ENCODE measurements around the gene NEK6.

GRCh38 chr9:124313940-124314339, 56.2 kb downstream of the NEK6 start:
- no peak for TF ChIP-seq CTCF (IDR thresholded peaks at IDR 0.05)
- TF ChIP-seq POLR2A (IDR thresholded peaks at IDR 0.05), result no peak

Data from upper lobe of left lung (tissue), 4 donors.